Stimulated activated CD8-positive, alpha-beta memory T cell treated with anti-CD3 and anti-CD28 coated beads, Interleukin-12 subunit alpha, Interleukin-12 subunit beta, amount 100 ng/mL, for 1 hour (primary cell): ENCODE measurements around the gene FKBP1B.
A peak's percentile ranks its signal among the peaks of the same experiment; 100 is the strongest.
"Not testable (repeated sequence)": the region's sequence is repeated elsewhere in the genome, so short reads cannot be mapped to it uniquely, and the experiment has no call there.

Experiments
- DNase-seq: peaks from one replicate; pipeline ENCODE4 v3.0.0-alpha.2; 2020; ENCODE audit warnings: low read depth

Gene FKBP1B

GRCh38 chr2:24072259-24072658 lies 22.7 kb downstream of the FKBP1B start:
- DNase-seq: no peak

- DNase-seq: no peak
Observed at GRCh38 chr2:24073816-24074215, 24.3 kb downstream of the FKBP1B start.

- DNase-seq: no peak
Observed at GRCh38 chr2:24075259-24075658, 25.7 kb downstream of the FKBP1B start.

GRCh38 chr2:24075915-24076848 lies 26.6 kb downstream of the FKBP1B start, which contains the start of gene SF3B6:
Gene SF3B6 (minus strand): TSS chr2:24076326. CDS start chr2:24076229, 97 bp downstream.
- peak; percentile 99 for DNase-seq

GRCh38 chr2:24076849-24077534 lies 27.5 kb downstream of the FKBP1B start:
- DNase-seq: no peak

DNA sequence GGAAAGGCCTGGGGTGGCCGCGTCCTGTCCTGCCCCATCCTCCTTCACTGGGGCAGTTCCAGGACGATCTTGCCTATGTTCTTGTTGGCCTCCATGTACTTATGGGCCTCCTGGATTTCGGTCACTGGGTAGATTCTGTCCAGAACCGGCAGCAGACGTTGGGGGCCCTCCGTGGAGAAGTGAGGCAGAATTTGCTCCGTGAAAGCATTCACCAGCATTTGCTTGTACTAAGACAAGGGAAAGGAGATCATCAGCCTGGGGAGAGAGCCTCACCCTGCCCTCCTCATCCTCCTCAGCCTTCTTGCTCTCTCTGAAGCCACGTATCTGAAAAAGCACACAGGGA lies 28.0 kb downstream of the FKBP1B start:
- DNase-seq: no peak

DNA sequence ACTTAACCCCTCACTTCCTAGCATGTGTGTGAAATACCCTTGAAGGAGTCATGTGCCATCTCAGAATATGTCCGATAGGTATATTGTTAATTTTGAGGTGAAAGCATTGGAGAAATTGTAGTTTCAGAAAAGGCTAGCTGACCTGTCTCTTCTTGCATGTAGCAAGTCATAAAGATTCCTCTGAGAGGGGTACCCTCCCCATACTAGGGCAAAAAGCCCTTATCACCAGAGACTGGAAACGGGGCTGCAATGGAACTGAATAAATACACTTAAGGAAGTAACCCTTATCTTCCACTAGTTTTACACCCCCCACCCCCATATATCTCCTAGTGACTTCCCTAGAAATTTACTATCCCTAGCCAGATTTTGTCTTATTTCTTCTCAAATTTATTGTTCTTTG lies 28.3 kb downstream of the FKBP1B start:
- DNase-seq: no peak

DNA sequence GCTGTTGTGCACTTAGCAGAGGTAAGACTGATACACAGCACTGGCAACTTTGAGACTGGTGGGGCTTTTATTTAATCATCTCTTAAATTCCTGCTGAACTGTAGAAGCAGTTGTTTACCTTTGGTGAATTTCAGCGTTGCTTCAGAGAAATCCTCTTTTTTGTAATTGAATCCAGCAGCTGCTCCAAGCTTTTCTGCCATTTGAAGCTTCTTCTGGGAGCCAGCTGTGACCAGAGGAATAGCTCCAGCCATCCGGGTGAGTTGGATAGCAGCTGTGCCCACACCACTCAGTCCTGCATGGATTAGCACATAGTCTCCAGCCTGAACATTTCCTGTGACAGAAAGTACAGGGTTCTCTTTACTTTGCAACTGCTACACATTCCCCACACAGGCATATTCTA lies 31.2 kb downstream of the FKBP1B start:
- DNase-seq: no peak

DNA sequence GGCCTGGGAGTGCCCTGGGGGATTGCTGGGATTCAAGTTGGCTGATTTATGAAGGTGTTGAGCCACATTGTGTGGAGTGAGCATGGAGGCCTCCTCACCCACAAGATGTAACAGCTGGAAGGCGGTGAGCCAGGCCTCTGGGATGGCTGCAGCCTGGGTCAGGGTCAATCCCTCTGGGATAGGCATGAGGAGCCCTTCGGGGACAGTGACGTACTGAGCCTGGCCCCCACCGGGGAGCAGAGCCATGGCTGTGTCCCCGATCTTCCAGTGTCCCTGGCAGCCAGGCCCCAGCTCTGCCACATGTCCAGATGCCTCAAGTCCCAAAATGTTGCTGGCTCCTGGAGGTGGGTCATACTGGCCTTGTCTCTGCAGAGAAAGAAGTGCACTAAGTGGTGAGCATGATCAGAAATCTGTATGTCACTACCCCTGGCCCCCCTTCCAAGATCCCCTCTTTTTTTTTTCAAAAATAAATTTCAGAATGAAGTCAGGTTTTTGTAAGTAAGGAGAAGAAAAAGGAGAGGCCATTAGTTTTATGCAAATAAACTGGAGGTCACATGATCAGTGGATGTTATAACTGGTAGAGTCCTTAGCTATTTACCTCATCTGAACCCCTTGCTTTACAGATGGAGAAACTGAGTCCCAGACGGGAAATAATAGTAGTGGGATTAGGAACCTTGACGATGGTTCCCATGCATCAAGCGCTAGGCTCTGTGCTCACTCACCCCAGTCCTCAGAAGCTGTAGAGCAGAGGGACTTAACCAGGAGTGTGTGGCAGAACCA lies 33.4 kb downstream of the FKBP1B start:
- DNase-seq: no peak

- DNase-seq: no peak
Observed at GRCh38 chr2:24083567-24084385, 34.2 kb downstream of the FKBP1B start.

- DNase-seq: peak; percentile 60
Observed at GRCh38 chr2:24084386-24085199, 35.1 kb downstream of the FKBP1B start, which contains the start of gene TP53I3. Gene TP53I3 (minus strand): TSS chr2:24084834. CDS start chr2:24084326, 508 bp downstream.

- no peak for DNase-seq
Observed at GRCh38 chr2:24085200-24085489, 35.6 kb downstream of the FKBP1B start.

DNA sequence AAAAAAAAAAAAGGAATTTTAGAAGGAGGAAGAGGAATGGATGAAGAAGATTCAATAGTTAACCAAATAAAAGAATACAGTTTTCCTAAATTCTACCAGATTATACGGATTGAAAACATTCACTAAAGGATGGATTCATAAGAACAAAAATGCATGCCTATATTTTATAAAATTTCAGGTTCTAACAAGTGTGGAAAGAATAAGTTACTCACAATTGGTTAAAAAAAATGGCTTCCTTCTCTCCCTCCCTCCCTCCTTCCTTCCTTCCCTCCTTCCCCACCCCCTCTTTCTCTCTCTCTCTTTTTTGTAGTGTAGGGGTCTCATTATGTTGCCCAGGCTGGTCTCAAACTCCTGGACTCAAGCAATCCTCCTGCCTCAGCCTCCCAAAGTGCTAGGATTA lies 36.7 kb downstream of the FKBP1B start:
- DNase-seq: no peak

GRCh38 chr2:24087032-24087431 lies 37.5 kb downstream of the FKBP1B start:
- no peak for DNase-seq

DNA sequence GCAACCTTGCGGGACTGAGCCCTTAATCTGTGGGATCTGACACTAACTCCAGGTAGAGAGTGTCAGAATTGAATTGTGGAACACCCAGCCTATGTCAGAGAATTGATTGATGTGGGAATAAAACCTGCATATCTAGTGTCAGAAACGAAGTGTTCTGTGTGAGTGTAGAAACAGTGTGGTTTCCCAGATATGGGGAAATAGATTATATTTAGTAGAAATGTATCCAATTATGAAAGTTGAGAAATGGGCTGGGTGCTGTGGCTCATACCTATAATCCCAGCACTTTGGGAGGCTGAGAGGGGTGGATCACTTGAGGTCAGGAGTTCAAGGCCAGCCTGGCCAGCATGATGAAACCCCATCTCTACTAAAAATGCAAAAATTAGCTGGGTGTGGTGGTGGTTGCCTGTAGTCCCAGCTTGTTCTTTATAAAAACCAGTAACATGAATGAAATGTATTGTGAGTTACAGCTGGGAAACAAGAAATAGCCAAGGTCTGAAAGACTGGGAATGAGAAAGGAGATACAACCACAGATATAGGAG lies 39.3 kb downstream of the FKBP1B start:
- no peak for DNase-seq

DNA sequence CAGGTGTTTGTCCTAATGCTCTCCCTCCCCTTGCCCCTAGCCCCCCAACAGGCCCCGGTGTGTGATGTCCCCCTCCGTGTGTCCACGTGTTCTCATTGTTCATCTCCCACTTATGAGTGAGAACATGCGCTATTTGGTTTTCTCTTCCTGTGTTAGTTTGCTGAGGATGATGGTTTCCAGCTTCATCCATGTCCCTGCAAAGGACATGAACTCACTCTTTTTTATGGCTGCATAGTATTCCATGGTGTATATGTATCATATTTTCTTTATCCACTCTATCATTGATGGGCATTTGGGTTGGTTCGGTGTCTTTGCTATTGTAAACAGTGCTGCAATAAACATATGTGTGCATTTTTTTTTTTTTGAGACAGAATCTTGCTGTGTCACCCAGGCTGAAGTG lies 43.7 kb downstream of the FKBP1B start:
- not testable (repeated sequence) for DNase-seq

GRCh38 chr2:24095171-24095677 lies 45.7 kb downstream of the FKBP1B start:
- not testable (repeated sequence) for DNase-seq

DNA sequence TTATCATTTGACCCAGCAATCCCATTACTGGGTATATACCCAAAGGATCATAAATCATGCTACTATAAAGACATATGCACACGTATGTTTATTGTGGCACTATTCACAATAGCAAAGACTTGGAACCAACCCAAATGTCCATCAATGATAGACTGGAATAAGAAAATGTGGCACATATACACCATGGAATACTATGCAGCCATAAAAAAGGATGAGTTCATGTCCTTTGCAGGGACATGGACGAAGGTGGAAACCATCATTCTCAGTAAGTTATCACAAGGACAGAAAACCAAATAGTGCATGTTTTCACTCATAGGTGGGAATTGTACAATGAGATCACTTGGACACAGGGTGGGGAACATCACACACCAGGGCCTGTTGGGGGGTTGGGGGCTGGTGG lies 51.2 kb downstream of the FKBP1B start:
- not testable (repeated sequence) for DNase-seq

GRCh38 chr2:24101992-24102391 lies 52.5 kb downstream of the FKBP1B start:
- DNase-seq: no peak

DNA sequence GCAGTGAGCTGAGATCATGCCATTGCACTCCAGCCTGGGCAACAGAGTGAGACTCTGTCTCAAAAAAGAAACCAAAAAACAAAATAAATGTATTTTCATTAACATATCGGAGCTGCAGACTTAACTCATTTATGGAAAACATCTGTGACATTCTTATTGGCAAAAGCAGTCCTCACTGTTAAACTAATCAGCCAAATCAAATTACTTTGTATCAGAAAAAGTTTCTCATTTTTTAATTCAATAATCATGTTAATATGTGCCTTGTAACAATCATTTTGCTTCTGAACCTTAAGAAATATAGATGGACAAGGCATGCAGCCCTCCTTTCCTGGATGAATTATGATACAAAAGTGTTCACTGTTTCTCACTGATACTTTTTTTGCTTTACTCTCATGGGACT lies 53.1 kb downstream of the FKBP1B start:
- no peak for DNase-seq
